HG03457 (cell line): ENCODE measurements around the gene MCAM.

Source experiments
- ATAC-seq: cut with Tn5 transposase; IDR thresholded peaks from one replicate; pipeline ENCODE4 v1.9.1; 2021; ENCODE audit warnings: moderate number of reproducible peaks; ENCODE audit not compliant: unreplicated experiment

The MCAM gene

DNA sequence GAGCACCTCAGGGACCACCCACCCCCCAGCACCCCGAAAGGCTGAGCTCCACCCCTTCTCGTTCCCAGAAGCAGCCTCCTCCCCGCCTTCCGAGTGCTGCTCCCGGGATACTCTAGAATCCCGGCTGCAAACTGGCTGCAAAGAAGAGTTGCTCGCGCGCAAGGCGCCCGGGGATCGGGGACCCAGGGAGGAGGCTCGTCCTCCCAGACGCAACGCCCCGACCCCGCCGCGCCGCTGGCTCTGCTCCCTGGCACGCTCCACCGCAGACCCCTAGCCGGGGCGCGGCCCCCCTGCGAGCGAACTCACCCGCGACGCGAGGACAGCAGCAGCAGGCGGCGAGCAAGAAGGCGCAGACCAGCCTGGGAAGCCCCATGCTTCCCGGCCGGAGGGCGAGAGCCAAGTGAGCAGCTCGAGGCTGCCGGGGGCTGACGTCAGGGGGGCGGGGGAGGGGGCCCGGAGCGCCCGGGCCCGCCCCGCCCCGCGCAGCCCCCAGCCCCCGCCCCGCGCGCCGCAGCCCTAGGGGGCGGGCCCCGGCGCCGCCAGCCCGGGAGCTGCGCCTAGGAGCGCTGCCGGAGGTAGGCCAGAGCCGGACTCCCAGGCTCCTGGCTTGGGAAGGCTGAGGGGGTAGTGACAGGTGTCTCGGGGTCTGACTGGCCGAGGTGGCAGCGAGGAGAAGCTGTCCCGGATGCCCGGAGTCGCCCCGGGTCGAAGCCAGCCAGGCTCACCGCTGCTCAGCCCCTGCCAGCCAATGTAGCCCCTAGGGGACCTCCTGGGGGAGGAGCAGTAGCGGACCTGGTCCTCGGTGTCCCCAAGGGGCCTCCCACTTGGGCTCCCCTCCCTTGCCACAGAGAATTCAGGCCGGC, at the start of gene MCAM:
MCAM (minus strand) TSS at position 402 of the 863 bp plus-strand sequence; CDS start at position 373, 29 bp downstream.
- no peak for ATAC-seq

- ATAC-seq, result no peak
Observed at GRCh38 chr11:119365071-119365591, 48.2 kb upstream of the MCAM start.

DNA sequence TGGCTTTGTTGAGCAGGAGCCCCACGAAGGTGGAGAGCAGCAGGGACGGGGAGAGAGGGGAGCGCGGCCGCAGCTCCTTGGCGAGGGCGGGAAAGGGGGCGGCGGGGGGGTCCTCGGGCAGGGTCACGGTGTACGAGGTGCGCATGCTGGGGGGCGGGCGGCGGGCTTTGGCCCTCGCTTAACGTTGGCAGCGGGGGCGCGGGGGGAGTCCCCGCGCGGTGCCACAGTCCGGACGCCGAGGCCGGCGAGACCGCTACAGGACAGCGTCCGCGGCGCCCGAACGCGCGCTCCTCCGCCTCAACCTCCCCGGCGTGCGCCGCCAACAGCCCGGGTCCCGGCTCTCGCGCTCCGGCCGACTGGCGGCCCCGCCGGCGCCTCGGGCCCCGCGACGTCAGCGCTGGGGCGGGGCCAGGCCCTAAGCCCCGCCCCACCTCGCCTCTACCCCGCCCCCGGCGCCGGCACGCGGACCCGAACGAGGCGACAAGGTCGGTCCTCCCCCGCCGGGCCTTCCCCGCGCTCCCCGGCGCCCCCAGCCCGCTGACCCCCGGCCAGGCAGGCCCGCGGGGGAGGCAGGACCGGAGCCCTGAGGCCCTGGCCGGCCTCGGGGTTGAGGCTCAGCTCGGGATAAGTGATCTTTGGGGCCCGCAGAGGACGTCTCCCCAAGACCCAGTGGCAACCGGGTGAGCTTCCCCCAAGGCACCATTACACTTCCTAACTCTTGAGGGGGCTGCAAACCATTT, 47.1 kb upstream of the MCAM start:
- ATAC-seq, result no peak

GRCh38 chr11:119363081-119363850, 46.3 kb upstream of the MCAM start:
- no peak for ATAC-seq

- ATAC-seq, result no peak
Observed at GRCh38 chr11:119362741-119363080, 45.8 kb upstream of the MCAM start.

DNA sequence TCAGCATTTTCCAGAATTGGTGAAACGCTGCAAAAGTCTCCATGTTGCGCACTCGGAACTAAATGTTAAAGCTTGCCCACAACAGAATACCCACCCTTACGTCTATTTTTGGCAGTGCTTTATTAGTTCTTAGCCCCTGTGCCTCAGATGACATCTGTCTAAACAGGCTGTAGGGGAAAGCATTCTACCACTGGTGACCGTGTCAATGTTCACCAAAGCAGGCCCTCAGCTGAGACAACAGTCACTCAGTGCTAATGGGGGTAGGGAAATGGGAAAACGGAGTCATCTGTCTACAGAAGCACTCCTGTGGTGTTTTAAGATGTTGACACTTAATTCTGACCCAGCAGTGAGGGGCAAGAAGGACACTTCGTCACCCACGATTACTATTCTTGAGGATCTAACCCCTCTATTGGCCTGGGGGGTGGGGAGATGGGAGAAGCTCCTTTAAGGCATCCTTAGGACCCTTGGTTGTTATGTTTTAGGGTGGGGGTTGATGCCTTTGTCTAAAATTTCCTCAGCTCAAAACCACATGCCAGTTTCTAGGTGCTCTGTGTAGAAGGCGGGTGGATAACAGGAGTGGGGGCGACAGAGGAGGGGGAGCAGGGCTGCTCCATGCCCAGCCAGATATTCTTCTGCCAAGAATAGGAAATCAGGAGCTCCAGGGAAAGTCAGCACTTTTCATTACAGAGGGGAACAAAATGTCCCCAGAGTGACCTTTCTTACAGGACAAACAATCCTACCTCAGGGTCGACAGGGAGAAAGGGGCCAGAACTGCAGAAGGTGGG, 45.2 kb upstream of the MCAM start:
- no peak for ATAC-seq

GRCh38 chr11:119361056-119361787, 44.3 kb upstream of the MCAM start:
- no peak for ATAC-seq

DNA sequence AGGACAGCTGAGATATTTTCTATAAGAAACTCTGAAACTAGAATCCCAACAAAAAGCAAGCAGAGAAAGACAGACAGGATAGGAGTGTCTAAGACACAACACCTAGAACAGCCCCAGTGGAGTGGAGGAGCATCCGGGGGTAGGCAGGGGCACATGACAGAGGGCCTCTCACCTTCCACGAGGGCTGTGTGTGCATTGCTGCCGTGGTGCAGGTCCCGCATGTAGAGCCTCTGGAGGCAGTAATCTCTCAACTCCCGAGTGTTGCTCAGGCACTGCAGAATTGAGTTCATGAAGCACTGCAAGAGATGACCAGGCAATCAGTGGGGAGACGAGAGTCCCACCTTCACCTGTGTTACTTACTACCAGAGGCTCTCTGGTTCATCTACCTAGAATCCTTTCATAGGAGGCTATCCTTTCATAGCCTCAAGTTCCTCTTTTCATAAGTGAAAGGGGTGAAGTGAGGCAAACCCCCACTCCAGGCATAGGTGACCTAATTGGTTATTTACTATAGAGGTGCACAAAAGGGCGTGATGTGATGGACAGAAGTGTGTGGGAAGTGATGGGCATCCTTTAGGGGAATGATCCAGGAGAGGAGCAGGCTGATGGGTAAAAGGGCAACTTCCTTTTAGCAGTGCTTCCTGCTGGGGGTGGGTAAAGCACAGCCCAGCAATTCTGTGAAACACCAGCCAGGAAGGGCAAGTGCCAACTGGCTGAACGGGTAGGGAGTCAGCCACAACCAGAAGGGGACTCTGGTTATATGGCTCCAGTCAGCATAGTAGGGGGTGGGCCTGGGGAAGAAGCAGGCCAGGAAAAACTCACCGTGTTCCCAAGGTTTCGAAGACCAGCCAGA, 42.7 kb upstream of the MCAM start:
- no peak for ATAC-seq

- no peak for ATAC-seq
Observed at GRCh38 chr11:119357074-119357473, 40.1 kb upstream of the MCAM start.

DNA sequence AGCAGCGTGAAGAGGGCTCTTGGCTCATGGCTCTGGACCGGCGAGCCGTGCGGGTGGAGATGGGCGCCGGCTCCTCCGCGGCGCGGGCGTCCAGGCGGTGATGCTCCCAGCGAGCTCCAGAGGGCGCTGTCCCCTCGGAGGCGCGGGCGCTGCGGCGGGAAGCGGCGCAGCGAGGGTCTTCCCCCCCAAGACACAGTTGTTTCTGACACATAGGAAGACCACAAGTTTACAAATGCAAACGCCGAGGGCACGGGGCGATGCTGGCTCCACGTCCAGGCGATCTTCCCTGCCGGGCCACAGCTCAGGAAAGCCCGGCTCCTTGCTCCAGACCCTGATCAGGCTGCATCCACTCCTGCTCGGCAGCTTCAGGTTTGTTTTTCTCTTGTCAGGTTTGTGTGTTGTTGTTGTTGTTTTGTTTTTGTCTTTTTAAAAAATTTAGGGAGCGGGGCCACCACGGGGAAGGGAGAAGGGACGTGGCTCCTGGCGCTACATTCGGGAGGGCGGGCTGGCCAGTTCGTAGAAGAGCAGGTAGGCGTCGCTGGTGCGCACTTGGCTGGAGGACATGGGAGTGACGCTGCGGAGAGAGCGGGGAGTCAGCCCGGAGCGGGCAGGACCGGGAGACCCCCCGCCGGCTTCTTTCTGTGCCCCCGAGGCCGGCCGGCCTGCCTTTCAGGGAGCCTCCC, 39.6 kb upstream of the MCAM start:
- no peak for ATAC-seq

GRCh38 chr11:119355091-119355843, 38.3 kb upstream of the MCAM start:
- no peak for ATAC-seq

DNA sequence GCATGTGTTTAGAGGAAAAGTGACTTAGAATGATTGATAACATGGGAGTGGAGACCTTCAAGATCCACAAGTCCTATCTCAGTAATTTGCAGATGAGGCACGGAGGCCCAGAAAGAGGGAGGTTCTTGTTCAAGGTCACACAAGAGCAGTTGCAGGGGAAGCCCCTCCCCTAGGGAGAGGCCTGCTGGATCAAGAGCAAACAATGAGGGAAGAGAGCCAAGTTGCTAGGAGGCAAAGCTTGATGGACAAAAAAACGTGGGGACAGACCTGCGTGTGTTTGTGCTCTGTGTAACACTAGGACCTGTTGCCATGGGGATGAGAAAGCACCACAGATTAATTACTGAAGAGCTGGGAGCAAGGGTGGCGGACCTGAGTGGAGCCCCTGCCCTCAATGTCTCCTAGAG, 35.9 kb upstream of the MCAM start:
- no peak for ATAC-seq

- ATAC-seq, result no peak
Observed at GRCh38 chr11:119351232-119351631, 34.3 kb upstream of the MCAM start.

DNA sequence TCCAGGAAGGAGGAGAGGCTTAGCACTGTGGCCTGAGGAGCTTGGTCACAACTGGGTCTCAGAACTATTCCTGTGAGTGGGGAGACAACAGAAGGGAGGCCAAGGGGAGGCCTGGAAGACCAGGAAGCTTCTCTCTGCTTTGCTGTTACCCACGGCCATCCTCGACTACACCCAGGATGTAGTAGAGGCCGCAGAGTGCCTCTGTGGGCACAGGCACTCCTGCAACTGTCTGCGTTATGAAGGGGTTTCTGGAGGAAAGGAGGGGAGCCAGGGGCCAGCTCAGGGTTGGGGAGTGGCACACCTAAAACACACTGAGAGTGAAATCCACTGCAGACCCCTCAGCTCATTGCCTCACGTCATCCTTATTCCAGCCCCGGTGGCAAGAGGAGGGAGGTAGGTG, 33.4 kb upstream of the MCAM start:
- ATAC-seq, result no peak

- no peak for ATAC-seq
Observed at GRCh38 chr11:119347940-119348605, 31.1 kb upstream of the MCAM start.

GRCh38 chr11:119347242-119347641, 30.3 kb upstream of the MCAM start:
- ATAC-seq, result no peak

- ATAC-seq, result no peak
Observed at GRCh38 chr11:119346605-119347004, 29.7 kb upstream of the MCAM start, which contains the start of gene MFRP. MFRP (minus strand) TSS chr11:119346705; CDS start chr11:119346513, 192 bp downstream.
